Lower lobe of right lung (tissue), 2 donors: ENCODE results near the gene ANKK1. TPM values are rescaled to one million over a fixed set of nuclear protein-coding genes. Genes with fewer than 3 reads are reported as not detected.

Source experiments
- ATAC-seq, 2 donors: fragments of 200-7000 bp; cut with Tn5 transposase; one replicate each; pipeline ENCODE4 v1.9.1; 2020 to 2022; ENCODE audit warnings: mild to moderate bottlenecking in 2 of 2, moderate library complexity in 2 of 2
- DNase-seq: peaks from one replicate; pipeline ENCODE4 v3.0.0-alpha.2; 2020
- H3K27ac ChIP-seq: fragments of 200-600 bp; one replicate; pipeline ENCODE4 v1.8.0; 2022
- H3K27me3 ChIP-seq: fragments of 200-600 bp; one replicate; pipeline ENCODE4 v1.8.0; 2022; ENCODE audit warnings: low read depth
- H3K36me3 ChIP-seq: fragments of 200-600 bp; one replicate; pipeline ENCODE4 v1.8.0; 2022; ENCODE audit warnings: mild to moderate bottlenecking
- H3K4me1 ChIP-seq: fragments of 200-600 bp; one replicate; pipeline ENCODE4 v1.8.0; 2022
- H3K4me3 ChIP-seq: fragments of 200-600 bp; one replicate; pipeline ENCODE4 v1.8.0; 2022; ENCODE audit warnings: mild to moderate bottlenecking
- H3K9me3 ChIP-seq: fragments of 200-600 bp; one replicate; pipeline ENCODE4 v1.8.0; 2022
- intact Hi-C: fragments of 100-400 bp; cut with DNase I; formaldehyde crosslinking; loops from one replicate; pipeline ENCODE4 v1.11.0; 2022
- total RNA-seq: library from RNA; stranded (reverse); fragmentation: NEBNext Ultra II Directional; extraction: Animal tissue kit (Norgen Biotek cat#: 25700); gene quantifications from one replicate; pipeline ENCODE4 v1.2.1, GENCODE V29; 2021
- TF ChIP-seq, protein P1 (sequence below): fragments of 200-600 bp; IDR thresholded peaks from one replicate; pipeline ENCODE4 v1.8.0; 2022; ENCODE audit warnings: antibody characterized with exemption, mild to moderate bottlenecking
- donor health status: DM: no; HTN: yes; CAD: no; lungs with severe emphysema.

The ANKK1 gene
- total RNA-seq, 1 donor from 2014 or later: 0.41 TPM

- TF ChIP-seq, protein P1, sequence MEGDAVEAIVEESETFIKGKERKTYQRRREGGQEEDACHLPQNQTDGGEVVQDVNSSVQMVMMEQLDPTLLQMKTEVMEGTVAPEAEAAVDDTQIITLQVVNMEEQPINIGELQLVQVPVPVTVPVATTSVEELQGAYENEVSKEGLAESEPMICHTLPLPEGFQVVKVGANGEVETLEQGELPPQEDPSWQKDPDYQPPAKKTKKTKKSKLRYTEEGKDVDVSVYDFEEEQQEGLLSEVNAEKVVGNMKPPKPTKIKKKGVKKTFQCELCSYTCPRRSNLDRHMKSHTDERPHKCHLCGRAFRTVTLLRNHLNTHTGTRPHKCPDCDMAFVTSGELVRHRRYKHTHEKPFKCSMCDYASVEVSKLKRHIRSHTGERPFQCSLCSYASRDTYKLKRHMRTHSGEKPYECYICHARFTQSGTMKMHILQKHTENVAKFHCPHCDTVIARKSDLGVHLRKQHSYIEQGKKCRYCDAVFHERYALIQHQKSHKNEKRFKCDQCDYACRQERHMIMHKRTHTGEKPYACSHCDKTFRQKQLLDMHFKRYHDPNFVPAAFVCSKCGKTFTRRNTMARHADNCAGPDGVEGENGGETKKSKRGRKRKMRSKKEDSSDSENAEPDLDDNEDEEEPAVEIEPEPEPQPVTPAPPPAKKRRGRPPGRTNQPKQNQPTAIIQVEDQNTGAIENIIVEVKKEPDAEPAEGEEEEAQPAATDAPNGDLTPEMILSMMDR: no peak
- no peak for DNase-seq
- no peaks in the 10 kb centered on the region for H3K9me3 ChIP-seq
- intact Hi-C loops: no loop called here
- H3K27ac ChIP-seq: no peak overlapping the region
- peaks cover 3% of the 10 kb centered on the region for H3K27me3 ChIP-seq
- H3K36me3 ChIP-seq: no peaks in the 10 kb centered on the region
- H3K4me1 ChIP-seq: no peaks in the 10 kb centered on the region
- H3K4me3 ChIP-seq: no peak overlapping the region
- ATAC-seq: no peak
These were observed 8.3 kb downstream of the ANKK1 start for GRCh38 chr11:113395782-113396336.

GRCh38 chr11:113396690-113397089 is 9.1 kb downstream of the ANKK1 start:
- no peak for DNase-seq
- Histone ChIP-seq H3K36me3 (no peaks in the 10 kb centered on the region), H3K27ac (no peak overlapping the region), H3K9me3 (no peaks in the 10 kb centered on the region), H3K27me3 (peaks cover 2% of the 10 kb centered on the region), H3K4me3 (no peak overlapping the region), H3K4me1 (no peaks in the 10 kb centered on the region)
- intact Hi-C loops: no loop called here
- TF ChIP-seq, protein P1: no peak
- ATAC-seq: no peak

DNA sequence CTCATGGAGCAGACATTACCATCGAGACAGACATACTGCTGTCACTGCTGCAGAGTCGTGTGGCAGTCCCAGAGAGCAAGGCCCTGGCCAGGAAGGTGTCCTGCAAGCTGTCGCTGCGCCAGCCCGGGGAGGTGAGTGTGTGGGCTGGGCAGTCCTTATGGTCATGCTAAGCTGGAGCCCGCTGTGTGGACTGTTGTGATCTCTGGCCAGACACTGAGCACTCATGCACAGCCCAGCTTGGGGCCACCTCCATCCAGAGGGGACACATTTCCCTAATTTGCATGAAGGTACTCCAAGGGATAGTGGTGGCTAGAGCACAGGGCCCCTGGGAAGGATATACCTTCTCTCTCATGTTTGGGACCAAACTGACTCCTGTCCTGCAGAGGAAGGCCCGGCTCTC is 9.6 kb downstream of the ANKK1 start:
- ATAC-seq (no peak), DNase-seq (no peak)
- intact Hi-C loops: no loop called here
- Histone ChIP-seq H3K27me3 (no peaks in the 10 kb centered on the region), H3K4me3 (no peak overlapping the region), H3K4me1 (no peaks in the 10 kb centered on the region), H3K36me3 (no peaks in the 10 kb centered on the region), H3K9me3 (no peaks in the 10 kb centered on the region), H3K27ac (no peak overlapping the region)
- TF ChIP-seq, protein P1: no peak

DNA sequence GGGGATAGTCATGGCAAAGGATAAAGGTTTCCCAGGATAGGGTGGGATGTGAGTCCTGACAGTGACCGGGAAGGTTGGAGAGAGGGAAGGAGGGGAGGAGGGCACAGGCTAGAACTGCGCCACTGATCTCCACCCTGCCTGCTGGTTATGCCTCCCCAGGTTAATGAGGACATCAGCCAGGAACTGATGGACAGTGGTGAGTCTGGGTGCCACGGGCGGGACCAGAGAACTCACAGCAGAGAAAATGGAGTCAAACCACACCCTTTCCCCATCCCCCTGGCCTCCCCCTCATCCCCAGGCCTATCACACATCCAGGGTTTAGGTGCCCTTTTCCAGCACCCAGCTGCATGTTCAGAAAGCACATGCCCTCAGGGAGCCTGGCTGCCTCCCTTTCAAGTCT is 10.2 kb downstream of the ANKK1 start:
- Histone ChIP-seq H3K4me3 (no peak overlapping the region), H3K27ac (no peak overlapping the region), H3K27me3 (no peaks in the 10 kb centered on the region), H3K4me1 (no peaks in the 10 kb centered on the region), H3K9me3 (no peaks in the 10 kb centered on the region), H3K36me3 (no peaks in the 10 kb centered on the region)
- DNase-seq (no peak), ATAC-seq (no peak)
- intact Hi-C loops: no loop called here
- TF ChIP-seq, protein P1: no peak

DNA sequence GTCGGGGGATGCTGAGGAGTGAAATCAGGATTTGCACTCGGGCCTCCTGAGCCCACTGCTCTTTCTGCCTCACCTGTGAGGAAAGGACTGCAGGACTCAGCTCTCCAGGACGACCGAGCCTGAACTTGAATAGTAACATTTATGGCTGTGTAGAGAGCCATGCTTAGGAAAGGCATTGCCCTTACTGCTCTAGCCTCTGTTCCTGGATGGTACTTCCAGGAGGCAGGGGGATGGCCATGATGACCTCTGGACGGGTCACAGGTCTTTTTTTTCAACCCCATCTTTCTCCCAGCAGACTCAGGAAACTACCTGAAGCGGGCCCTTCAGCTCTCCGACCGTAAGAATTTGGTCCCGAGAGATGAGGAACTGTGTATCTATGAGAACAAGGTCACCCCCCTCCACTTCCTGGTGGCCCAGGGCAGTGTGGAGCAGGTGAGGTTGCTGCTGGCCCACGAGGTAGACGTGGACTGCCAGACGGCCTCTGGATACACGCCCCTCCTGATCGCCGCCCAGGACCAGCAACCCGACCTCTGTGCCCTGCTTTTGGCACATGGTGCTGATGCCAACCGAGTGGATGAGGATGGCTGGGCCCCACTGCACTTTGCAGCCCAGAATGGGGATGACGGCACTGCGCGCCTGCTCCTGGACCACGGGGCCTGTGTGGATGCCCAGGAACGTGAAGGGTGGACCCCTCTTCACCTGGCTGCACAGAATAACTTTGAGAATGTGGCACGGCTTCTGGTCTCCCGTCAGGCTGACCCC is 11.3 kb downstream of the ANKK1 start:
- Histone ChIP-seq H3K4me1 (no peaks in the 10 kb centered on the region), H3K27ac (no peak overlapping the region), H3K4me3 (no peak overlapping the region), H3K36me3 (no peaks in the 10 kb centered on the region), H3K9me3 (no peaks in the 10 kb centered on the region), H3K27me3 (no peaks in the 10 kb centered on the region)
- intact Hi-C loops: no loop called here
- ATAC-seq (no peak), DNase-seq (no peak)
- TF ChIP-seq, protein P1: no peak
